LNCaP clone FGC (cell line): Measurements from ENCODE around the gene LPCAT2.

Source experiments
- DNase-seq: peaks from one replicate; pipeline ENCODE4 v3.0.0-alpha.2; 2011; ENCODE audit warnings: low read depth
- H3K4me3 ChIP-seq: 2 replicates; pipeline ENCODE4 v1.5.1; 2011; ENCODE audit warnings: mild to moderate bottlenecking, low read depth, low read length, control low read depth
- CTCF ChIP-seq: IDR thresholded peaks from 2 replicates; pipeline ENCODE4 v1.5.1; 2012; ENCODE audit warnings: mild to moderate bottlenecking; ENCODE audit not compliant: control insufficient read depth, insufficient read depth; ENCODE audit errors: extremely low read depth

LPCAT2 gene

GRCh38 chr16:55570159-55570558 lies 61.3 kb downstream of the LPCAT2 start:
- no peak overlapping the region for H3K4me3 ChIP-seq
- no peak for DNase-seq
- no peak for TF ChIP-seq CTCF

- no peak overlapping the region for H3K4me3 ChIP-seq
- DNase-seq, result no peak
- no peak for TF ChIP-seq CTCF
Measured at GRCh38 chr16:55571191-55571897, 62.5 kb downstream of the LPCAT2 start.

- DNase-seq, result no peak
Measured at GRCh38 chr16:55572439-55572838, 63.6 kb downstream of the LPCAT2 start.

GRCh38 chr16:55574811-55575210 lies 65.9 kb downstream of the LPCAT2 start:
- DNase-seq, result no peak
- TF ChIP-seq CTCF, result no peak
- no peak overlapping the region for H3K4me3 ChIP-seq

More at GRCh38 chr16:55572439-55572838, 63.6 kb downstream of the LPCAT2 start:
- TF ChIP-seq CTCF, result no peak
- no peak overlapping the region for H3K4me3 ChIP-seq

GRCh38 chr16:55575496-55575895 lies 66.6 kb downstream of the LPCAT2 start:
- no peak for DNase-seq
- no peak for TF ChIP-seq CTCF
- no peak overlapping the region for H3K4me3 ChIP-seq

- H3K4me3 ChIP-seq, result no peak overlapping the region
- TF ChIP-seq CTCF, result no peak
- no peak for DNase-seq
Measured at GRCh38 chr16:55576384-55576783, 67.5 kb downstream of the LPCAT2 start.

- TF ChIP-seq CTCF, result no peak
- DNase-seq, result no peak
- H3K4me3 ChIP-seq, result no peak overlapping the region
Measured at GRCh38 chr16:55577887-55578286, 69.0 kb downstream of the LPCAT2 start.
